Natural killer cell (primary cell): Measurements from ENCODE around the gene CD200. TPM values are rescaled to one million over a fixed set of nuclear protein-coding genes. Genes with fewer than 3 reads are reported as not detected.

Experiments
- ATAC-seq, 3 donors: fragments of 150-1000 bp in 2 of 3; fragments of 200-7000 bp in 1 of 3; cut with Tn5 transposase; 1 replicate in 1 of 3; 2 replicates in 2 of 3; pipeline ENCODE4 v1.10.0; 2021; ENCODE audit warnings: mild to moderate bottlenecking in 2 of 3, moderate library complexity in 2 of 3
- DNase-seq, 2 donors: peaks; one replicate each; pipeline versions ENCODE4 v3.0.0 to v3.0.0-alpha.2; 2013 to 2021; ENCODE audit warnings: mixed read lengths in 1 of 2
- H3K27ac ChIP-seq: one replicate; pipeline ENCODE4 v1.5.1; 2013; ENCODE audit warnings: mild to moderate bottlenecking, low read length
- H3K27me3 ChIP-seq: one replicate; pipeline ENCODE4 v1.6.1; 2013; ENCODE audit warnings: low read length; ENCODE audit not compliant: control insufficient read depth, insufficient read depth
- H3K36me3 ChIP-seq: one replicate; pipeline ENCODE4 v1.6.1; 2013; ENCODE audit warnings: low read length; ENCODE audit not compliant: control insufficient read depth, insufficient read depth
- H3K4me1 ChIP-seq: one replicate; pipeline ENCODE4 v1.6.1; 2013; ENCODE audit warnings: low read length; ENCODE audit not compliant: control insufficient read depth, insufficient read depth
- H3K4me3 ChIP-seq: one replicate; pipeline ENCODE4 v1.5.1; 2013; ENCODE audit warnings: low read length
- H3K9me3 ChIP-seq: one replicate; pipeline ENCODE4 v1.6.1; 2013; ENCODE audit warnings: low read length; ENCODE audit not compliant: control insufficient read depth, insufficient read depth
- H3K27ac Mint-ChIP-seq, 2 donors: one replicate each; pipeline ENCODE4 v1.8.0; 2022; ENCODE audit warnings: mild to moderate bottlenecking in 2 of 2, mixed read lengths in 2 of 2, moderate library complexity in 1 of 2
- H3K27me3 Mint-ChIP-seq, 2 donors: one replicate each; pipeline ENCODE4 v1.8.0; 2022; ENCODE audit warnings: low read depth in 2 of 2, mixed read lengths in 2 of 2
- H3K36me3 Mint-ChIP-seq: one replicate; pipeline ENCODE4 v1.8.0; 2022; ENCODE audit warnings: mixed read lengths
- H3K4me1 Mint-ChIP-seq, 2 donors: one replicate each; pipeline ENCODE4 v1.8.0; 2022; ENCODE audit warnings: mixed read lengths in 2 of 2
- H3K4me3 Mint-ChIP-seq: one replicate; pipeline ENCODE4 v1.8.0; 2022; ENCODE audit warnings: mild to moderate bottlenecking, moderate library complexity, mixed read lengths
- H3K9me3 Mint-ChIP-seq, 2 donors: one replicate each; pipeline ENCODE4 v1.8.0; 2022; ENCODE audit warnings: mixed read lengths in 2 of 2
- WGBS: methylation state at CpG from one replicate; pipeline ENCODE4 v1.1.7; 2013; ENCODE audit warnings: missing lambda C conversion rate; ENCODE audit not compliant: insufficient coverage; 5-methylcytosine and 5-hydroxymethylcytosine counted together
- intact Hi-C: fragments of 100-400 bp; cut with micrococcal nuclease; formaldehyde crosslinking; loops from one replicate; pipeline ENCODE4 v1.14.2; 2022
- total RNA-seq, 4 donors: library from RNA; stranded (reverse); fragments of 120-200 nt in 1 of 4; gene quantifications; one replicate each; pipeline versions ENCODE4 v1.2.3 to v1.2.4, GENCODE V29; 2013 to 2022
- TF ChIP-seq, protein P1 (sequence below): fragments of 200-600 bp; IDR thresholded peaks from one replicate; pipeline ENCODE4 v1.8.0; 2022; ENCODE audit warnings: antibody characterized with exemption

The CD200 gene
- total RNA-seq, 3 donors from 2014 or later (not counting 1 experiment from before 2014, with no cell fraction given), result 0.35 TPM; not detected in 2

DNA sequence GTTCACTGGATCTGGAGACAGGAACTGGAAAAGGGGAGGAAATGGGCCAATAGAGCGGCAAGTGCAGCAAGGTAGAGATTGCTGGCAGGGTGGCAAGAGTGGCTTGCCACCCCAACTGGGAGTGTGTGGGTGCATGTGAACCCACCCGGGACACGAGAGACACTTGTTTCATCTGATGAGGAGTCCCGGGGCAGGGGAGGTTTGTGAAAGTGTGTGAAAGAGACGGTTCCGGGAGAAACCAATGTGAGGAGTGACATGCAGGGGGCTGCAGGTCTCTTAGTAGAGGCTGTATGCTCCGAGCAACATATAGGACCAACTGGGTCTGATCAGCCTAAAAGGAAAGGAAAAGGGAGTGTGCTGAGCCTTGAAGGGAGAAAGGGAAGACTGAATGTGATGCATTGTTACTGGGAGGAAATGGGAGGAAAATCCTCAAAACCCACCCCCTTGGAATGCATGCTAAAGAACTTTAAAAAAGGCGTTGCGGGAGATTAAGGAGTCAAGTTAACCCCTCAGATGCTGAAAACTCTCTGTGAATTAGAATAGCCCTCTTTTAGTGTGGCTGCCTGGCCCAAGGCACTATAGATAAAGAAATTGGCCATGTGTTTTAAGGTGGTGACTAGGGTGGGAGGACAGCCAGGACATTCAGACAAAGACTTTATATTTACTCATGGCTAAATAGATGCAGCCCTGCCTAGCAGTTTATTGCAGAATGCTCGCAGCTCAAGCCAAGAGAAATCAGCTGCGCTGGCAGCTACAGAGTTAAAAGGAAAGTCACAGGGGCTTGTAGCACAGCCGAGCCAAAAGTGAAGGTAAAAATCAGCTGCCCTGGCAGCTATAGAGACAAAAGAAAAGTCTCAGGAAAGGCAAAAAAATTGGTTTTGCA lies 29.8 kb upstream of the CD200 start:
- no peak overlapping the region for H3K27ac Mint-ChIP-seq
- H3K4me3 Mint-ChIP-seq, result no peak overlapping the region
- no peaks in the 10 kb centered on the region for H3K36me3 Mint-ChIP-seq
- Histone ChIP-seq H3K4me3 (peak overlapping the region; percentile 43), H3K27ac (no peak overlapping the region), H3K36me3 (no peaks in the 10 kb centered on the region), H3K4me1 (peaks cover 13% of the 10 kb centered on the region), H3K27me3 (no peaks in the 10 kb centered on the region), H3K9me3 (no peaks in the 10 kb centered on the region)
- H3K9me3 Mint-ChIP-seq, result no peaks in the 10 kb centered on the region
- intact Hi-C loops, result no loop called here
- H3K27me3 Mint-ChIP-seq, result no peaks in the 10 kb centered on the region
- peaks cover 6 to 7% of the 10 kb centered on the region in 2 donors for H3K4me1 Mint-ChIP-seq
- TF ChIP-seq, protein P1, sequence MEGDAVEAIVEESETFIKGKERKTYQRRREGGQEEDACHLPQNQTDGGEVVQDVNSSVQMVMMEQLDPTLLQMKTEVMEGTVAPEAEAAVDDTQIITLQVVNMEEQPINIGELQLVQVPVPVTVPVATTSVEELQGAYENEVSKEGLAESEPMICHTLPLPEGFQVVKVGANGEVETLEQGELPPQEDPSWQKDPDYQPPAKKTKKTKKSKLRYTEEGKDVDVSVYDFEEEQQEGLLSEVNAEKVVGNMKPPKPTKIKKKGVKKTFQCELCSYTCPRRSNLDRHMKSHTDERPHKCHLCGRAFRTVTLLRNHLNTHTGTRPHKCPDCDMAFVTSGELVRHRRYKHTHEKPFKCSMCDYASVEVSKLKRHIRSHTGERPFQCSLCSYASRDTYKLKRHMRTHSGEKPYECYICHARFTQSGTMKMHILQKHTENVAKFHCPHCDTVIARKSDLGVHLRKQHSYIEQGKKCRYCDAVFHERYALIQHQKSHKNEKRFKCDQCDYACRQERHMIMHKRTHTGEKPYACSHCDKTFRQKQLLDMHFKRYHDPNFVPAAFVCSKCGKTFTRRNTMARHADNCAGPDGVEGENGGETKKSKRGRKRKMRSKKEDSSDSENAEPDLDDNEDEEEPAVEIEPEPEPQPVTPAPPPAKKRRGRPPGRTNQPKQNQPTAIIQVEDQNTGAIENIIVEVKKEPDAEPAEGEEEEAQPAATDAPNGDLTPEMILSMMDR, result no peak
- DNase-seq (peak in 1 of 2 donors; percentile 28), ATAC-seq (peak in 2 of 3 donors; percentile 44 to 60)
- WGBS, result 70% methylated on average over 12 of the region's 12 CpGs

DNA sequence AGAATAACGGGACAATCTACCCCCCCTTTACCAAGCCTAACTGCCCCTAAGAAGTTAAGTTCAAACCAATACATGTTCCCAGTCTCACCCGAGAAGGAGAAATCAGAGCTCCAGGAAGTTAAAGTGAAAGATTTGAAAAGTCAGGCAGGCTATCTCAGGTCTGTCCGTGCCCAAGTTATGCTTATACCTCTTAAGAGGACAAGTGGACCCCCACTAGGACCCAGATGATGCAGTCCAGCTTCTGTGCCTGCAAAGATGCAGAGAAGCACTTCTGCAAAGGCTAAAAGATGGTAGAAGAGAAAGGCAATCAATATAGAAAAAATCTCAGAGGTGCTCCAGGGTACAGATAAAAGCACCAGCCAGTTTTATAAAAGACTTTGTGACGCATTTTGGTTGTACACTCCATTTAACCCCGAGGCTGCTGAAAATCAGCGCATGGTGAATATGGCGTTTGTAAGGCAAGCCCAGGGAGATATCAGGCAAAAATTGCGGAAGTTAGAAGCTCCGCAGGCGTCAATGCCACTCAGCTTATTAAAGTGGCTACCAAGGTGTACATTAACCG lies 29.1 kb upstream of the CD200 start:
- ATAC-seq (peak; percentile 70 to 84 (median 72)), DNase-seq (peak in 1 of 2 donors; percentile 54)
- Mint-ChIP-seq H3K27me3 (no peaks in the 10 kb centered on the region), H3K36me3 (no peaks in the 10 kb centered on the region), H3K9me3 (no peaks in the 10 kb centered on the region), H3K27ac (no peak overlapping the region), H3K4me3 (no peak overlapping the region), H3K4me1 (no peaks in the 10 kb centered on the region)
- intact Hi-C loops, result no loop called here
- Histone ChIP-seq H3K27me3 (no peaks in the 10 kb centered on the region), H3K27ac (no peak overlapping the region), H3K4me1 (peaks cover 9% of the 10 kb centered on the region), H3K9me3 (no peaks in the 10 kb centered on the region), H3K4me3 (peak overlapping the region; percentile 43), H3K36me3 (no peaks in the 10 kb centered on the region)
- 18% methylated on average over 11 of the region's 11 CpGs for WGBS
- TF ChIP-seq, protein P1, result no peak

DNA sequence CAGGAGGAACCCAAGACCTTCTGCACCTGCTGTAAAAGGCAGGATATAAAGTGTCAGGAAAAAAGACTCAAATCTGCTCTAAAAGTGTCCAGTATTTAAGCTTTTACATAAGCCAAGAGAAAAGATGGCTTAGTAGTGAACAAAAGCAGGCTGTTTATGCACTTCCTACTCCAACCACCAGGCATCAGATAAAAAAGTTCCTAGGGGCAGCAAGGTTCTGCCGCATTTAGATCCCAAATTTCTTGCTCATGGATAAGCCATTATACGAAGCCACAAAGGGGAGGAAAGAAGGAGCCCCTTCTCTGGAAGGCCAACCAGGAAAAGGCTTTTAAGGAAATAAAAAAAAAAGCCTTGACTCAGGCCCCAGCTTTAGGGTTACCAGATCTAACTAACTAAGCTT lies 28.3 kb upstream of the CD200 start:
- Histone ChIP-seq H3K36me3 (no peaks in the 10 kb centered on the region), H3K27me3 (no peaks in the 10 kb centered on the region), H3K27ac (no peak overlapping the region), H3K9me3 (no peaks in the 10 kb centered on the region), H3K4me1 (peaks cover 9% of the 10 kb centered on the region), H3K4me3 (no peak overlapping the region)
- no peak overlapping the region for H3K4me3 Mint-ChIP-seq
- no peak for ATAC-seq
- 80% methylated on average over 2 of the region's 2 CpGs for WGBS
- H3K27ac Mint-ChIP-seq, result no peak overlapping the region
- H3K27me3 Mint-ChIP-seq, result no peaks in the 10 kb centered on the region
- no peaks in the 10 kb centered on the region for H3K36me3 Mint-ChIP-seq
- DNase-seq, result peak in 1 of 2 donors; percentile 22
- H3K9me3 Mint-ChIP-seq, result no peaks in the 10 kb centered on the region
- H3K4me1 Mint-ChIP-seq, result no peaks in the 10 kb centered on the region
- intact Hi-C loops, result no loop called here
- TF ChIP-seq, protein P1, result no peak
